ENCODE data around the gene GRWD1. TPM values are rescaled to one million over a fixed set of nuclear protein-coding genes. Genes with fewer than 3 reads are reported as not detected.

GRWD1 gene
- total RNA-seq, 1 donor from 2014 or later, result 10.6 TPM

DNA sequence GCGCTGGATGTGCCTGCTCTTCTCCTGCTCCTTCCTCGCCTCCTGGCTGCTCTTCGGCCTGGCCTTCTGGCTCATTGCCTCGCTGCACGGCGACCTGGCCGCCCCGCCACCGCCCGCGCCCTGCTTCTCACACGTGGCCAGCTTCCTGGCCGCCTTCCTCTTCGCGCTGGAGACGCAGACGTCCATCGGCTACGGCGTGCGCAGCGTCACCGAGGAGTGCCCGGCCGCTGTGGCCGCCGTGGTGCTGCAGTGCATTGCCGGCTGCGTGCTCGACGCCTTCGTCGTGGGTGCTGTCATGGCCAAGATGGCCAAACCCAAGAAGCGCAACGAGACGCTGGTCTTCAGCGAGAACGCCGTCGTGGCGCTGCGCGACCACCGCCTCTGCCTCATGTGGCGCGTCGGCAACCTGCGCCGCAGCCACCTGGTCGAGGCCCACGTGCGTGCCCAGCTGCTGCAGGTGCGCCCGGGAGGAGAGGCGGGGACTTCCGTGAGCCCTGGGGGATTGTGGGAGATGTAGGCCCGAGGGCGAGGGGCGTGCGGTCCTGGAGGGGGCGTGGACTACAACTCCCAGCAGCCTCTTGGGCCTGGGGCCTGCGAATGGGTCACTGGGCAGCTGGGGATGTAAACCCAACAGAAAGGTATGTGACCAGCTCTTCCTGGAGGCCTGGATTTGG is 16.3 kb downstream of the GRWD1 start:
- no peaks in the 10 kb centered on the region for H3K9me3 Mint-ChIP-seq
- peaks cover 3% of the 10 kb centered on the region for H3K36me3 Mint-ChIP-seq
- Histone ChIP-seq H3K4me3 (no peak overlapping the region), H3K79me2 (ENCODE audit: low read depth) (no peaks in the 10 kb centered on the region), H3F3A (ENCODE audit: low read depth) (peaks cover 6% of the 10 kb centered on the region), H4K20me1 (ENCODE audit: low read depth) (no peaks in the 10 kb centered on the region), H3K36me3 (no peaks in the 10 kb centered on the region), H3K9me3 (ENCODE audit: low read depth) (no peaks in the 10 kb centered on the region), H3K4me1 (peaks cover 3% of the 10 kb centered on the region), H3K4me2 (no peak overlapping the region), H3K9ac (no peak overlapping the region), H3K27ac (no peak overlapping the region), H3K27me3 (no peaks in the 10 kb centered on the region), H2AFZ (replicated peaks) (no peak overlapping the region)
- peaks cover 7% of the 10 kb centered on the region for H3K4me1 Mint-ChIP-seq
- TF ChIP-seq EZH2phosphoT487 (IDR thresholded peaks at IDR 0.05), result no peak
- no peak for TF ChIP-seq EZH2 (IDR thresholded peaks at IDR 0.05)
- TF ChIP-seq CTCF (IDR thresholded peaks at IDR 0.05), result no peak
- no peak overlapping the region for H3K4me3 Mint-ChIP-seq
- peak; percentile 39 for DNase-seq (ENCODE audit: low spot score)
- peaks cover 9% of the 10 kb centered on the region for H3K27me3 Mint-ChIP-seq (ENCODE audit: insufficient read depth, low read depth)
- H3K27ac Mint-ChIP-seq, result no peak overlapping the region

GRCh38 chr19:48465215-48465614 is 19.4 kb downstream of the GRWD1 start:
- Histone ChIP-seq H3K9ac (no peak overlapping the region), H3K9me3 (ENCODE audit: low read depth) (no peaks in the 10 kb centered on the region), H3K4me1 (peaks cover 18% of the 10 kb centered on the region), H3K4me3 (no peak overlapping the region), H3K36me3 (no peaks in the 10 kb centered on the region), H3F3A (ENCODE audit: low read depth) (peaks cover 24% of the 10 kb centered on the region), H3K27ac (no peak overlapping the region), H3K27me3 (no peaks in the 10 kb centered on the region), H3K4me2 (no peak overlapping the region), H4K20me1 (ENCODE audit: low read depth) (peaks cover 6% of the 10 kb centered on the region), H3K79me2 (ENCODE audit: low read depth) (peaks cover 11% of the 10 kb centered on the region), H2AFZ (replicated peaks) (no peak overlapping the region)
- no peak overlapping the region for H3K4me3 Mint-ChIP-seq
- H3K4me1 Mint-ChIP-seq, result peaks cover 24% of the 10 kb centered on the region
- no peaks in the 10 kb centered on the region for H3K9me3 Mint-ChIP-seq
- no peaks in the 10 kb centered on the region for H3K36me3 Mint-ChIP-seq
- H3K27ac Mint-ChIP-seq, result no peak overlapping the region
- H3K27me3 Mint-ChIP-seq (ENCODE audit: insufficient read depth, low read depth), result peaks cover 6% of the 10 kb centered on the region
- DNase-seq (ENCODE audit: low spot score), result no peak
- no peak for TF ChIP-seq CTCF (IDR thresholded peaks at IDR 0.05)
- TF ChIP-seq EZH2phosphoT487 (IDR thresholded peaks at IDR 0.05), result no peak
- TF ChIP-seq EZH2 (IDR thresholded peaks at IDR 0.05), result no peak

GRCh38 chr19:48466561-48467325 is 21.0 kb downstream of the GRWD1 start:
- Mint-ChIP-seq H3K9me3 (no peaks in the 10 kb centered on the region), H3K4me1 (peaks cover 34% of the 10 kb centered on the region), H3K27ac (peak overlapping the region; percentile 74), H3K27me3 (ENCODE audit: insufficient read depth, low read depth) (peaks cover 6% of the 10 kb centered on the region), H3K4me3 (peak overlapping the region; percentile 46), H3K36me3 (peaks cover 8% of the 10 kb centered on the region)
- Histone ChIP-seq H3K4me1 (peaks cover 22% of the 10 kb centered on the region), H3K9me3 (ENCODE audit: low read depth) (no peaks in the 10 kb centered on the region), H3K27ac (no peak overlapping the region), H2AFZ (replicated peaks) (no peak overlapping the region), H3K79me2 (ENCODE audit: low read depth) (peaks cover 26% of the 10 kb centered on the region), H4K20me1 (ENCODE audit: low read depth) (peaks cover 21% of the 10 kb centered on the region), H3K4me2 (peak overlapping the region; percentile 36), H3K27me3 (no peaks in the 10 kb centered on the region), H3K9ac (no peak overlapping the region), H3K36me3 (peaks cover 3% of the 10 kb centered on the region), H3F3A (ENCODE audit: low read depth) (peaks cover 31% of the 10 kb centered on the region), H3K4me3 (no peak overlapping the region)
- DNase-seq (ENCODE audit: low spot score), result no peak
- TF ChIP-seq CTCF (IDR thresholded peaks at IDR 0.05) (no peak), EZH2phosphoT487 (IDR thresholded peaks at IDR 0.05) (no peak)
